T-helper 17 cell (primary cell): ENCODE data around the gene FILIP1L. TPM values are rescaled to one million over a fixed set of nuclear protein-coding genes. Genes with fewer than 3 reads are reported as not detected.

Source experiments
- ATAC-seq: fragments of 150-1000 bp; cut with Tn5 transposase; 2 replicates; pipeline ENCODE4 v1.10.0; 2021; ENCODE audit warnings: mild to moderate bottlenecking, moderate library complexity
- DNase-seq, 3 donors: peaks; one replicate each; pipeline versions ENCODE4 v3.0.0 to v3.0.0-alpha.2; 2020 to 2021
- H3K9me3 ChIP-seq: one replicate; pipeline ENCODE4 v1.7.0; 2013; ENCODE audit warnings: low read length, mild to moderate bottlenecking; ENCODE audit not compliant: control insufficient read depth, poor library complexity, severe bottlenecking
- H3K27ac Mint-ChIP-seq: one replicate; pipeline ENCODE4 v1.8.0; 2022; ENCODE audit warnings: mild to moderate bottlenecking, moderate library complexity, mixed read lengths
- H3K27me3 Mint-ChIP-seq: one replicate; pipeline ENCODE4 v1.8.0; 2022; ENCODE audit warnings: mixed read lengths
- H3K36me3 Mint-ChIP-seq: one replicate; pipeline ENCODE4 v1.8.0; 2022; ENCODE audit warnings: low read depth, mixed read lengths
- H3K4me1 Mint-ChIP-seq: one replicate; pipeline ENCODE4 v1.8.0; 2022; ENCODE audit warnings: mild to moderate bottlenecking, mixed read lengths
- H3K4me3 Mint-ChIP-seq: one replicate; pipeline ENCODE4 v1.8.0; 2022; ENCODE audit warnings: mild to moderate bottlenecking, moderate library complexity, mixed read lengths
- total RNA-seq, 4 donors: library from RNA in 2 of 4; stranded (reverse) in 2 of 4; gene quantifications; one replicate each; pipeline ENCODE4 v1.2.3 and lab custom pipeline; 2022 to 2026

Gene FILIP1L
- total RNA-seq, 2 donors from 2014 or later = 0.82 TPM; not detected in 1

GRCh38 chr3:100048248-100048647 lies 66.1 kb downstream of the FILIP1L start:
- H3K4me3 Mint-ChIP-seq = no peak overlapping the region
- no peak overlapping the region for H3K27ac Mint-ChIP-seq
- DNase-seq (no peak), ATAC-seq (no peak)
- H3K36me3 Mint-ChIP-seq = no peaks in the 10 kb centered on the region
- H3K9me3 ChIP-seq = no peaks in the 10 kb centered on the region
- no peaks in the 10 kb centered on the region for H3K27me3 Mint-ChIP-seq
- H3K4me1 Mint-ChIP-seq = peaks cover 5% of the 10 kb centered on the region

- Mint-ChIP-seq H3K4me3 (peak overlapping the region; percentile 47), H3K27me3 (no peaks in the 10 kb centered on the region), H3K36me3 (no peaks in the 10 kb centered on the region), H3K27ac (peak overlapping the region; percentile 9), H3K4me1 (peaks cover 6% of the 10 kb centered on the region)
- no peaks in the 10 kb centered on the region for H3K9me3 ChIP-seq
- ATAC-seq (peak; percentile 66), DNase-seq (no peak)
Observed at GRCh38 chr3:100047455-100048141, 66.7 kb downstream of the FILIP1L start.

- DNase-seq = no peak
- no peak overlapping the region for H3K4me3 Mint-ChIP-seq
- H3K27me3 Mint-ChIP-seq = no peaks in the 10 kb centered on the region
- no peak for ATAC-seq
- H3K36me3 Mint-ChIP-seq = no peaks in the 10 kb centered on the region
- peaks cover 6% of the 10 kb centered on the region for H3K4me1 Mint-ChIP-seq
- no peaks in the 10 kb centered on the region for H3K9me3 ChIP-seq
- H3K27ac Mint-ChIP-seq = peak overlapping the region; percentile 9
Observed at GRCh38 chr3:100046986-100047385, 67.3 kb downstream of the FILIP1L start.

GRCh38 chr3:100045696-100046095 lies 68.6 kb downstream of the FILIP1L start:
- Mint-ChIP-seq H3K4me1 (peaks cover 6% of the 10 kb centered on the region), H3K27ac (no peak overlapping the region), H3K36me3 (no peaks in the 10 kb centered on the region), H3K4me3 (no peak overlapping the region), H3K27me3 (no peaks in the 10 kb centered on the region)
- ATAC-seq (no peak), DNase-seq (no peak)
- H3K9me3 ChIP-seq = no peaks in the 10 kb centered on the region

- Mint-ChIP-seq H3K27me3 (no peaks in the 10 kb centered on the region), H3K36me3 (no peaks in the 10 kb centered on the region), H3K4me3 (no peak overlapping the region), H3K4me1 (peaks cover 6% of the 10 kb centered on the region), H3K27ac (no peak overlapping the region)
- H3K9me3 ChIP-seq = no peaks in the 10 kb centered on the region
- no peak for DNase-seq
- peak; percentile 68 for ATAC-seq
Observed at GRCh38 chr3:100044369-100044768, 69.9 kb downstream of the FILIP1L start.

- no peak overlapping the region for H3K4me3 Mint-ChIP-seq
- no peak overlapping the region for H3K27ac Mint-ChIP-seq
- H3K9me3 ChIP-seq = no peaks in the 10 kb centered on the region
- H3K36me3 Mint-ChIP-seq = no peaks in the 10 kb centered on the region
- ATAC-seq (no peak), DNase-seq (no peak)
- H3K4me1 Mint-ChIP-seq = peaks cover 6% of the 10 kb centered on the region
- no peaks in the 10 kb centered on the region for H3K27me3 Mint-ChIP-seq
Observed at GRCh38 chr3:100043271-100043670, 71.0 kb downstream of the FILIP1L start.

GRCh38 chr3:100042166-100042981 lies 71.9 kb downstream of the FILIP1L start:
- H3K27ac Mint-ChIP-seq = no peak overlapping the region
- H3K36me3 Mint-ChIP-seq = no peaks in the 10 kb centered on the region
- H3K9me3 ChIP-seq = no peaks in the 10 kb centered on the region
- peaks cover 8% of the 10 kb centered on the region for H3K4me1 Mint-ChIP-seq
- DNase-seq (no peak), ATAC-seq (no peak)
- no peaks in the 10 kb centered on the region for H3K27me3 Mint-ChIP-seq
- H3K4me3 Mint-ChIP-seq = no peak overlapping the region

GRCh38 chr3:100041328-100041749 lies 73.0 kb downstream of the FILIP1L start:
- Mint-ChIP-seq H3K4me1 (peaks cover 8% of the 10 kb centered on the region), H3K27me3 (no peaks in the 10 kb centered on the region), H3K36me3 (no peaks in the 10 kb centered on the region), H3K27ac (no peak overlapping the region), H3K4me3 (no peak overlapping the region)
- H3K9me3 ChIP-seq = no peaks in the 10 kb centered on the region
- no peak for ATAC-seq
- no peak for DNase-seq

GRCh38 chr3:100040451-100041225 lies 73.7 kb downstream of the FILIP1L start:
- DNase-seq (no peak), ATAC-seq (no peak)
- no peak overlapping the region for H3K4me3 Mint-ChIP-seq
- no peaks in the 10 kb centered on the region for H3K36me3 Mint-ChIP-seq
- no peaks in the 10 kb centered on the region for H3K9me3 ChIP-seq
- no peak overlapping the region for H3K27ac Mint-ChIP-seq
- H3K4me1 Mint-ChIP-seq = peaks cover 5% of the 10 kb centered on the region
- no peaks in the 10 kb centered on the region for H3K27me3 Mint-ChIP-seq

GRCh38 chr3:100039075-100039474 lies 75.2 kb downstream of the FILIP1L start:
- H3K9me3 ChIP-seq = no peaks in the 10 kb centered on the region
- no peak overlapping the region for H3K4me3 Mint-ChIP-seq
- H3K4me1 Mint-ChIP-seq = peaks cover 5% of the 10 kb centered on the region
- no peak overlapping the region for H3K27ac Mint-ChIP-seq
- ATAC-seq (no peak), DNase-seq (no peak)
- no peaks in the 10 kb centered on the region for H3K36me3 Mint-ChIP-seq
- H3K27me3 Mint-ChIP-seq = no peaks in the 10 kb centered on the region

GRCh38 chr3:100033903-100034471 lies 80.3 kb downstream of the FILIP1L start:
- no peak for DNase-seq
- no peak for ATAC-seq
- H3K36me3 Mint-ChIP-seq = no peaks in the 10 kb centered on the region
- no peaks in the 10 kb centered on the region for H3K9me3 ChIP-seq
- H3K27me3 Mint-ChIP-seq = no peaks in the 10 kb centered on the region
- H3K27ac Mint-ChIP-seq = no peak overlapping the region
- H3K4me1 Mint-ChIP-seq = peaks cover 2% of the 10 kb centered on the region
- H3K4me3 Mint-ChIP-seq = no peak overlapping the region

- DNase-seq (no peak), ATAC-seq (no peak)
- H3K36me3 Mint-ChIP-seq = no peaks in the 10 kb centered on the region
- no peaks in the 10 kb centered on the region for H3K9me3 ChIP-seq
- H3K27me3 Mint-ChIP-seq = no peaks in the 10 kb centered on the region
- H3K4me1 Mint-ChIP-seq = peaks cover 2% of the 10 kb centered on the region
- H3K27ac Mint-ChIP-seq = no peak overlapping the region
- no peak overlapping the region for H3K4me3 Mint-ChIP-seq
Observed at GRCh38 chr3:100033184-100033583, 81.1 kb downstream of the FILIP1L start.

- no peak overlapping the region for H3K4me3 Mint-ChIP-seq
Observed at GRCh38 chr3:100032243-100032642, 82.1 kb downstream of the FILIP1L start.

More at GRCh38 chr3:100032243-100032642, 82.1 kb downstream of the FILIP1L start:
- H3K9me3 ChIP-seq = no peaks in the 10 kb centered on the region
- Mint-ChIP-seq H3K36me3 (no peaks in the 10 kb centered on the region), H3K27me3 (no peaks in the 10 kb centered on the region), H3K4me1 (no peaks in the 10 kb centered on the region), H3K27ac (no peak overlapping the region)
- DNase-seq = no peak
- no peak for ATAC-seq
